ENCODE measurements around the gene MZT2B. TPM values are rescaled to one million over a fixed set of nuclear protein-coding genes. Genes with fewer than 3 reads are reported as not detected.
A peak's percentile ranks its signal among the peaks of the same experiment; 100 is the strongest.
"Not testable (repeated sequence)": the region's sequence is repeated elsewhere in the genome, so short reads cannot be mapped to it uniquely, and the experiment has no call there.

MZT2B gene
- total RNA-seq, 1 donor from 2014 or later: 262 TPM

DNA sequence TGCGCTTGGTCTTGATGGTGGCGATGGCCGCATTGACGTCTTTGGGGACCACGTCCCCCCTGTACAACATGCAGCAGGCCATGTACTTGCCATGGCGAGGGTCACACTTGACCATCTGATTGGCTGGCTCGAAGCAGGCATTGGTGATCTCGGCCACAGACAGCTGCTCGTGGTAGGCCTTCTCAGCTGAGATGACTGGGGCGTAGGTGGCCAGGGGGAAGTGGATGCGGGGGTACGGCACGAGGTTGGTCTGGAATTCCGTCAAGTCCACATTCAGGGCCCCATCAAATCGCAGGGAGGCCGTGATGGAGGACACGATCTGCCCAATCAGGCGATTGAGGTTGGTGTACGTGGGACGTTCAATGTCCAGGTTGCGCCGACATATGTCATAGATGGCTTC is 11.8 kb downstream of the MZT2B start:
- not testable (repeated sequence) for H3K36me3 ChIP-seq (ENCODE audit: control insufficient read depth, insufficient read depth, low read length); H3K4me3 ChIP-seq (ENCODE audit: low read depth, low read length); DNase-seq (ENCODE audit: low read depth); H3K27me3 ChIP-seq (ENCODE audit: control insufficient read depth, insufficient read depth, low read length)

DNA sequence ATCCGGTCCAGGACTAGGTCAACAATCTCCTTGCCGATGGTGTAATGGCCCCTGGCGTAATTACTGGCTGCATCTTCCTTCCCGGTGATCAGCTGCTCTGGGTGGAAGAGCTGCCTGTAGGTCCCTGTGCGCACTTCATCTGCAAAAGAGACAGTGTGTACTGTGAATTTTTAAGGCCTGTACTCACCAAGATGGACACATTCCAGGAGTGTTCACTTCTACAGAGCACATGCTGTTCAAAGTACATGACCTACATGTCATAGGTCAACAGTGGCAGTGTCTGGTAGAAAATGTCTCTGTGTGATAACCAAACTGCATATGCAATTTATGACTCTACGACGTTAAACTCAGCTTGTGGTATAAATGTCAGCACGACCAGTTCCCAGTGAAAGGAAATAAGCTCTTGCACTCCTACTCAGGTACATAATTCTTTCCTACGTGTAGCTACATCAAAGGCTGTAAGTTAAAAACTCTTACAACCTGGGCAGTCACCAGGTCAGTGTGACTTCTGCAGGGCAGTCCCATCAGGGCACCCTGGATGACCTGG is 13.1 kb downstream of the MZT2B start:
- not testable (repeated sequence) for H3K27me3 ChIP-seq (ENCODE audit: control insufficient read depth, insufficient read depth, low read length); DNase-seq (ENCODE audit: low read depth); H3K4me3 ChIP-seq (ENCODE audit: low read depth, low read length); H3K36me3 ChIP-seq (ENCODE audit: control insufficient read depth, insufficient read depth, low read length)

- not testable (repeated sequence) for H3K4me3 ChIP-seq (ENCODE audit: low read depth, low read length); H3K27me3 ChIP-seq (ENCODE audit: control insufficient read depth, insufficient read depth, low read length); H3K36me3 ChIP-seq (ENCODE audit: control insufficient read depth, insufficient read depth, low read length); DNase-seq (ENCODE audit: low read depth)
These were observed 14.0 kb downstream of the MZT2B start for GRCh38 chr2:130196052-130196451.

GRCh38 chr2:130198343-130198742 is 16.3 kb downstream of the MZT2B start, which contains the start of gene TUBA3E:
TSS of gene TUBA3E (minus strand) at chr2:130198439. CDS start at chr2:130198360, 79 bp downstream.
- no peaks in the 10 kb centered on the region for H3K36me3 ChIP-seq (ENCODE audit: control insufficient read depth, insufficient read depth, low read length)
- no peaks in the 10 kb centered on the region for H3K27me3 ChIP-seq (ENCODE audit: control insufficient read depth, insufficient read depth, low read length)
- no peak for TF ChIP-seq CTCF (IDR thresholded peaks at IDR 0.05; ENCODE audit: insufficient read depth, low read length, poor library complexity, severe bottlenecking)
- DNase-seq (ENCODE audit: low read depth): no peak
- H3K4me3 ChIP-seq (ENCODE audit: low read depth, low read length): no peak within 1 kb of the TSS

DNA sequence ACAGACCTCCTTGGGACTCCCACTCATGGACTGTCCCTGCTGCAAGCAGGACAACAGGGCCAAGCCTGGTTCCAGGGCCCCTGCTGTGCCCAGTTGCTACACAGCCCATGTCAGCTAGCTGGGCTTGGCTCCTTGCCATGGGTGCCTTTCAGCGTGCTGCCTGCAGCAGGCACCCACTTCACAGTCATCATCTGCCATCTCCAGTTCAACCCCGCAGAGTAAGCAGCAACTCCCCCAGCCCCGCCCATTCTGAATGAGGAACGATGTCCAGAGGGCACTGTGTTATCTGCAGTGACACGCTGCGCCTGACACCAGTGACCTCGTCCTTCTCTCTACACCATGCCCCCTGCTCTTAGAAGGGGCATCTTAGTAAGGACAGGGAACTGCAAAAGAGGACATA is 20.5 kb downstream of the MZT2B start:
- not testable (repeated sequence) for H3K36me3 ChIP-seq (ENCODE audit: control insufficient read depth, insufficient read depth, low read length); H3K27me3 ChIP-seq (ENCODE audit: control insufficient read depth, insufficient read depth, low read length); H3K4me3 ChIP-seq (ENCODE audit: low read depth, low read length); DNase-seq (ENCODE audit: low read depth)

DNA sequence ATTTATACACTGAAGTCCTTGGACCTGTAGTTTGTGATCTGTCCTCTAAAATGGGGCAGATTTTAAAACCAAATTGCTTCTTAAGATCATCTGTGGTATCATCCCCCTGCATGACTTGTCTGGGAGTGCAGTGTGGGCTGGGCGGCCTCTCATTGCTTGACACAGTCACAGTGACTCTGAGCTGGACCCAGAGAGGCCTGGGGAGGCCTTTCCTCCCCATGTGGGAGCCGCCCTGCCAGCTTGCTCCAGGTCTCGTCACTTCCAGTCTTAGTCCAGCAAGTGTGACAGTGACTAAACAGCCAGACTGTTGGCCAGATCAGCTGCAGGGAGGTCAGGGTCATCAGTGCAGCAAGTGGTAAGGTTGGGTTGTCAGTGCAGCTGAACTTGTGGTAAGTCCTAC is 21.1 kb downstream of the MZT2B start:
- not testable (repeated sequence) for H3K27me3 ChIP-seq (ENCODE audit: control insufficient read depth, insufficient read depth, low read length); DNase-seq (ENCODE audit: low read depth); H3K36me3 ChIP-seq (ENCODE audit: control insufficient read depth, insufficient read depth, low read length); H3K4me3 ChIP-seq (ENCODE audit: low read depth, low read length)

DNA sequence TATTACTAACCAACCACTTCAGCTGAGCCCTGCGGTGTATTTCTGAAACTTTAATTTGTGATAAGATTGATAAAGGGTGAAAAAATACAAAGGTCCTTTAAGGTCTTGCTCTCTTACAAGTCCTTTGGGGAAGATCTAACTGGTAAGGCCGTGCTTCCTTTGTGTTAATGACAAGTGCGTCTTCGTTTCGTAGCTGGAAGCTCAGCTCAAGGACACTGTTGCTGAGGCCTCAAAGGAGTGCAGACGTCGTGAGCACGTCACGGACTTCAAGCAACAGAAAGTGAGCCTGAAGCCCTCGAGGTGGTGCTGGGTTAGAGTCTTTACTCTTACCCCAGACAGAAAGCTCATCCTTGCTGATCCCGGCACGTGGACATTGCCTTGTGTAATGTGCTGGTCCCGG is 25.0 kb downstream of the MZT2B start:
- not testable (repeated sequence) for H3K27me3 ChIP-seq (ENCODE audit: control insufficient read depth, insufficient read depth, low read length); H3K36me3 ChIP-seq (ENCODE audit: control insufficient read depth, insufficient read depth, low read length); H3K4me3 ChIP-seq (ENCODE audit: low read depth, low read length); DNase-seq (ENCODE audit: low read depth)

DNA sequence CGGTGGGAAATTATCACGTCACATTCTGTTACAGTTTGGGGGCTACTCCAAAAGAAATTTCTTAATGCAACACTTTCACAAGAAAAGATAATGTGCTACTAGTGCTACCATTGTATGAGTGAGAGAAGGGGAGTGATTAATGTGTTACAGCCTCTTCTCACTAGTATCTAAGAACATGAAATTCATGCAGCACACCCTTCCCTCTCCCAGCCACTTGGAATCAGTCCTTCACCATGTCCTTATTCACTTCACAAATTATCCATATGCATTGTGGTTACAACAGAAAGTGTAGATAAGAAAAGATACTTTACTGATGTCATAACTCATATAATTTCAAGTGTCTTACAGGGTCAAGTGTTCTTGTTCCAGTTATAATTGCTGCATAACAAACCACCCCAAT is 37.1 kb downstream of the MZT2B start:
- H3K36me3 ChIP-seq (ENCODE audit: control insufficient read depth, insufficient read depth, low read length): not testable (repeated sequence)

DNA sequence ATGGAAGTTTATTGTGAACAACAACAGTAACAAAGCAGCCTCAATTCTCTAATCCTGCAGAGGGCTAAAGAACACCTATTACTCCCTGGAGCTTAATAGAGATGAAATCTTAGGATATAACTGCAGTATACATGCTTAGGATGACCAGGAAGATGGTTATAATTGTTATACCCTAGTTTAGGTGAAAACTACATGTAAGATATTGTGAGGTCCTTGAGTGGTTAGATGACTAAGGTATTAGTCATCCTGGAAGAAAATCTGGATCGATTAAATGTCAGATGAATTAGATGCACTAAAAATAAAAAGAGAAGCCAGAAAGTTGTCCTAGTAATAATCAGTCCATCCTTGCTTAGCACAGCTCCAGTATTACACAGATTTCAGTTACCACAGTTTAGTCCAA is 38.4 kb downstream of the MZT2B start:
- not testable (repeated sequence) for DNase-seq (ENCODE audit: low read depth); H3K27me3 ChIP-seq (ENCODE audit: control insufficient read depth, insufficient read depth, low read length); H3K4me3 ChIP-seq (ENCODE audit: low read depth, low read length); H3K36me3 ChIP-seq (ENCODE audit: control insufficient read depth, insufficient read depth, low read length)

More for the DNA sequence above, 37.1 kb downstream of the MZT2B start:
- H3K4me3 ChIP-seq (ENCODE audit: low read depth, low read length); DNase-seq (ENCODE audit: low read depth); H3K27me3 ChIP-seq (ENCODE audit: control insufficient read depth, insufficient read depth, low read length): not testable (repeated sequence)

- not testable (repeated sequence) for H3K27me3 ChIP-seq (ENCODE audit: control insufficient read depth, insufficient read depth, low read length); H3K36me3 ChIP-seq (ENCODE audit: control insufficient read depth, insufficient read depth, low read length); DNase-seq (ENCODE audit: low read depth); H3K4me3 ChIP-seq (ENCODE audit: low read depth, low read length)
These were observed 40.5 kb downstream of the MZT2B start for GRCh38 chr2:130222523-130222922.

GRCh38 chr2:130228005-130228404 is 45.9 kb downstream of the MZT2B start:
- H3K4me3 ChIP-seq (ENCODE audit: low read depth, low read length); DNase-seq (ENCODE audit: low read depth); H3K27me3 ChIP-seq (ENCODE audit: control insufficient read depth, insufficient read depth, low read length); H3K36me3 ChIP-seq (ENCODE audit: control insufficient read depth, insufficient read depth, low read length): not testable (repeated sequence)

GRCh38 chr2:130228467-130229160 is 46.6 kb downstream of the MZT2B start:
- not testable (repeated sequence) for H3K36me3 ChIP-seq (ENCODE audit: control insufficient read depth, insufficient read depth, low read length); H3K27me3 ChIP-seq (ENCODE audit: control insufficient read depth, insufficient read depth, low read length); DNase-seq (ENCODE audit: low read depth)
- H3K4me3 ChIP-seq (ENCODE audit: low read depth, low read length): peak overlapping the region; percentile 4

DNA sequence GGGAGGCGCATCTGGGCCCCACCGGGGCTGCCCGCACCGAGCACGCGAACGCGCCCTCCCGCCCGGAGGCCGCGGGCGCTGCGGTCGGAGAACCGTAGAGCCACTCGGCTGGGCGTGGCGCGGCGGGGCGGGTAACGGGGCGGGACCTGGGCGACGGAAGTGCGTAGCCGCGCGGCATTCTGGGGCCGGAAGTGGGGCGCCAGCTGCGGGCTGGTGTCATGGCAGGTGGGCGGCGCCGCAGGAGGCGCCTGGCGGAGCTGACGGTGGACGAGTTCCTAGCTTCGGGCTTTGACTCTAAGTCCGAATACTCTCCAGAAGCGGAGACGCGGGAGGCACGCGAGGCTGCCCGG is 47.1 kb downstream of the MZT2B start:
- H3K36me3 ChIP-seq (ENCODE audit: control insufficient read depth, insufficient read depth, low read length); DNase-seq (ENCODE audit: low read depth); H3K27me3 ChIP-seq (ENCODE audit: control insufficient read depth, insufficient read depth, low read length): not testable (repeated sequence)
- peak overlapping the region; percentile 25 for H3K4me3 ChIP-seq (ENCODE audit: low read depth, low read length)

GRCh38 chr2:130230376-130230775 is 48.3 kb downstream of the MZT2B start:
- not testable (repeated sequence) for DNase-seq (ENCODE audit: low read depth); H3K27me3 ChIP-seq (ENCODE audit: control insufficient read depth, insufficient read depth, low read length); H3K36me3 ChIP-seq (ENCODE audit: control insufficient read depth, insufficient read depth, low read length); H3K4me3 ChIP-seq (ENCODE audit: low read depth, low read length)

Data from kidney epithelial cell (primary cell).